ENCODE measurements around the gene MRPL28.
"Not testable (repeated sequence)": the region's sequence is repeated elsewhere in the genome, so short reads cannot be mapped to it uniquely, and the experiment has no call there.

DNA sequence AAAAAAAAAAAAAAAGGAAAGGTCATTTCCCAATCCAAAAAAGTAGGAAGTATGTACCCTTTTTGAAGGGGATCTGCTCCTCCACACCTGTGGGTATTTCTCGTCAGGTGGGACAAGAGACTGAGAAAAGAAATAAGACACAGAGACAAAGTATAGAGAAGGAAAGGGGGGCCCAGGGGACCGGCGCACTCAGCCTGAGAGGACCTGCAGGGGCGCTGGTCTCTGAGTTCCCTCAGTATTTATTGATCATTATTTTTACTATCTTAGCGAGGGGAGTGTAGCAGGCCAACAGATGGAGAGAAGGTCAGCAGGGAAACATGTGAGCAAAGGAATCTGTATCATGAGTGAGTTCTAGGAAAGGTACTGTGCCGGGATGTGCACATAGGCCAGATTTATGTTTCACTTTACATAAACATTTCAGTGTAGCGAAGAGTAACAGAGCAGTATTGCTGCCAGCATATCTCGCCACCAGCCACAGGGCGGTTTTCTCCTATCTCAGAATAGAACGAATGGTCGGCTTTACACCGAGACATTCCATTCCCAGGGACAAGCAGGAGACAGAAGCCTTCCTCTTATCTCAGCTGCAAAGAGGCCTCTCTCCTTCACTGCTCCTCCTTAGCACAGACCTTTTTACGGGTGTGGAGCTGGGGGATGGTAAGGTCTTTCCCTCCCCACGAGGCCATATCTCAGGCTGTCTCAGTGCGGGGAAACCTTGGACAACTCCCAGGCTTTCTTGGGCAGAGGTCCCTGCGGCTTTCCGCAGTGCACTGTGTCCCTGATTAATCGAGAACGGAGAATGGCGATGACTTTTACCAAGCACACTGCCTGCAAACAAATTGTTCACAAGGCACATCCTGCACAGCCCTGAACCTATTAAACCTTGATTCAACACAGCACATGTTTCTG is 17.7 kb upstream of the MRPL28 start:
- TF ChIP-seq, protein P1, sequence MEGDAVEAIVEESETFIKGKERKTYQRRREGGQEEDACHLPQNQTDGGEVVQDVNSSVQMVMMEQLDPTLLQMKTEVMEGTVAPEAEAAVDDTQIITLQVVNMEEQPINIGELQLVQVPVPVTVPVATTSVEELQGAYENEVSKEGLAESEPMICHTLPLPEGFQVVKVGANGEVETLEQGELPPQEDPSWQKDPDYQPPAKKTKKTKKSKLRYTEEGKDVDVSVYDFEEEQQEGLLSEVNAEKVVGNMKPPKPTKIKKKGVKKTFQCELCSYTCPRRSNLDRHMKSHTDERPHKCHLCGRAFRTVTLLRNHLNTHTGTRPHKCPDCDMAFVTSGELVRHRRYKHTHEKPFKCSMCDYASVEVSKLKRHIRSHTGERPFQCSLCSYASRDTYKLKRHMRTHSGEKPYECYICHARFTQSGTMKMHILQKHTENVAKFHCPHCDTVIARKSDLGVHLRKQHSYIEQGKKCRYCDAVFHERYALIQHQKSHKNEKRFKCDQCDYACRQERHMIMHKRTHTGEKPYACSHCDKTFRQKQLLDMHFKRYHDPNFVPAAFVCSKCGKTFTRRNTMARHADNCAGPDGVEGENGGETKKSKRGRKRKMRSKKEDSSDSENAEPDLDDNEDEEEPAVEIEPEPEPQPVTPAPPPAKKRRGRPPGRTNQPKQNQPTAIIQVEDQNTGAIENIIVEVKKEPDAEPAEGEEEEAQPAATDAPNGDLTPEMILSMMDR (IDR thresholded peaks at IDR 0.05; ENCODE audit: insufficient read depth, low read length, poor library complexity, severe bottlenecking), result not testable (repeated sequence)
- not testable (repeated sequence) for TF ChIP-seq EZH2phosphoT487 (conservative IDR thresholded peaks at IDR 0.05; ENCODE audit: low read length)
